Measurements from ENCODE around the gene NOL11.
"Not testable (repeated sequence)": the region's sequence is repeated elsewhere in the genome, so short reads cannot be mapped to it uniquely, and the experiment has no call there.

NOL11 gene

DNA sequence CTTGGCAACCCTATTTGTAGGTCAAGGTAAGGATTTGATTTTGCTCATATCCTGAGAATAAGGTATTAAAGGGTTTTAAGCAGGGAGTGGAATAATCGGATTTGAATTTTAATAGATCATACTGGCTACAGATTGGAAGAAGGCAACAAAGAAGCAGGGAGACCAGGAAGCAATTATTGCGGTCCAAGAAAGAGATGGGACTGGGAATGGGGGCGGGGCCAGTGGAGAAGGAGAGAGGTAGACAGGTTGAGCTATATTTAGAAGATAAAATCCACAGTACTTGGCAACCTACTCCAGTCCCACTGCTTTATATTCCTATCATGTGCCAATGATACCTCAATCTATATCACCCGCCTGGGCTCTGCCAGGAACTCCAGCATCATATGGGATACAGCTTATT lies 5.8 kb upstream of the NOL11 start:
- no peak for DNase-seq

DNA sequence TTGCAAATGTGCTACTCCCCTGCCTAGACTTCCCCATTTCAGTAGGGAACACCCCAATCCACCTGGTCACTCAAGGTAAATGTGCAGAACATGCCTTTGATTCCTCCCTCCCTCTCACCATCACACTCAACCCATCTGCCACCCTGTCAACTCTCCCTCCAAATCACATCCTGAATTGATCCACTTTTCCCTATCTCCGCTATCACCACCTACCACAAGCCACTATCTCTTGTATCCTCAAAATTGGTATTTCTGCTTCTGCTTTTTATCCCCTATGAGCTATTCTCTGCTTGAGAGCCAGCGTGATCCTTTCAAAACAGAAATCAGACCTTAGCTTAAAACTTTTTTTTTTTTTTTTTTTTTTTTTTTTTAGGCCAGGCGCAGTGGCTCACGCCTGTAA lies 5.4 kb upstream of the NOL11 start:
- DNase-seq: no peak

DNA sequence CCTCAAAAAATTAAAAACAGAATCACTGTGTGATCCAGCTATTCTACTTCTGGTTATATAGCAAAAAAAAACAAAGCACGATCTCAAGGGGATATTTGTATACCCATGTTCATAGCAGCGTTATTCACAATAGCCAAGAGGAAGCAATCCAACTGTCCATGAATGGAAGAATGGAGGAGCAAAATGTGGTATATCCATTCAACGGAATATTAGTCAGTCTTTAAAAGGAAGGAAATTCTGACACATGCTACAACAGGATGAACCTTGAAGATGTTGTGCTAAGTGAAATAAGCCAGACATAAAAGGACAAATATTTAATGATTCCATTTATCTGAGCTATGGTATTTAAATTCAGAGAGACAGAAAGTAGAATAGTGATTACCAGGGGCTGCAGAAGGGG lies 4.6 kb upstream of the NOL11 start:
- no peak for DNase-seq

DNA sequence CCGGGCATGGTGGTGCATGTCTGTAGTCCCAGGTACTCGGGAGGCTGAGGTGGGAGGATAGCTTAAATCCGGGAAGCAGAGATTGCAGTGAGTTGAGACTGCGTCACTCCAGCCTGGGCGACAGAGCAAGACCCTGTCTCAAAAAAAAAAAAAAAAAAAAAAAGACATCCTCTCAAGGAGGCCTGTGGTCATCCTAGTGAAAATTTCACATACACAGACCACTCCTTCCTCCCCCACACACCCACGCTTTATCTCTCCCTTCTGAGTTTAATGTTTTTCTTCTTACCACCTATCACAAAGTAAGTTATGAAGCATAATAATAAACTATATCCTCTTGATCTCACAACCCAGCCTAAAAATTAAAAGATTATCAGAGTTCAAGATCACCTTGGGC lies 1.3 kb upstream of the NOL11 start:
- no peak for DNase-seq

DNA sequence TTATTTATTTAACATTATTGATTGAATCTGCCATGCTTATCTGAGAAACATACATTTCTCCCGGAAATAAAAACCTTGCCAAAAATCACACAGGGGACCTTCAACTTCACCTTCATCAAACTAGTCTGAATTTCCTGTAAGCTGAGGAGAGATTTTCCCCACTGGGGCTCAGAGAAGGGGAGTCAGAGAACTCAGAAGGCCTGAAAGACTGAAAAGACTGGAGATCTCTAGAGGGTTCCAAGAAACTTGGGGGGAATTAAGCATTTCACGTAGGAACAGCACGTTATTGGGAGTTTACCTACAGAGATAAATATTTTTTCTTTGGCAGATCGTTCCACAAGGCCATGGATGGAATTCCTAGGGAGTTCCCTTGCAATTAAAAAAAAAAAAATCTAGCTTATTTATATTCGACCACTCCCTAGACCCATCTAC lies 528 bp upstream of the NOL11 start:
- no peak for DNase-seq

DNA sequence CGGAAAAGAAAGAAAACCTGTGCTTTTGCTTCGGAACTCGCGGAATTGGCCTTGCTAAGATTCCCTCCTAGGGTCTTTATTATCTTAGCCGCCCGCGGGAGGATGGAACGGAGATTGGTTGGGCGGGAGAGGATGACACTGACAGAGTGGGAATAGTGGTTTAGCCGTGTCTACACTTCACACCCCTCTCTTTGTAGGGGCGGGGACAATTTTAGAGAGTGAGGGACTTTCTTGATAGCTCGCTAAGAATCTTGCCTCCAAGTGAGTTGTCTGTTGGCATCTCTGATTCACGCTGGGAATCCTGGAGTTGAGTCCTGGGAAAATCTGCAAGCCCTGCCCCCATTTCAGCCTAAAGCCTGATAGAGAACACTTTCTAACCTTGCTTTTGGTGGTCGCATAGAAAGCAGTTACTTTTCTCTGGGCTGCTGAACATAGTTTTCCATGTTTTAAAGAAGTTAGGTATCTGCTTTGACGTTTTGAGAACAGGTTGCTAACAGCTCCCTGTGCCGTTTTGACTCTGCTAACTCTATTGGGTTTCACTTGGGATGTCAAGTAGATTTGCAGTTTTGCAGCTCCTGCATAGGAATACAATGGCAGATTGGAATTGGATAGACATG lies 697 bp downstream of the NOL11 start:
- DNase-seq: no peak

DNA sequence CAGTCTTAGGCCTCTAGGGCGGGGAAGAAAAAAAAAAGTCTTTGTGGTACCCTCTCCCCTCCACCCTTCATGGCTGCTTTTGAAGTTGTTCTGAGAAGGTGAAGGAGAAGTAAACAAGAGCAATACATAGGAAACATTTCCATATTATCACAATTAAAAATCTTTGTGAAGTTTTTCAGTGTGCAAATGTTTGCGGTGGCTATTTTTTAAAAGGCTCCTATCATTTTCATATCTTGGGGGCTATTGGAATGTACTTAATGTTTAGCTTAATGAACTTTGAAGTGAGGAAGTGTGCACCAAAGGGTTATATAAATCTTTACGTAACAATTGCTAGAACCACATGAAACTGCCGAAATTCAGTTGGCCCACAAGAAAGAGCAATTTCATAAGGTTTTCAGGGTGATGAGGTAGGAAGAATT lies 7.6 kb downstream of the NOL11 start:
- DNase-seq: no peak

DNA sequence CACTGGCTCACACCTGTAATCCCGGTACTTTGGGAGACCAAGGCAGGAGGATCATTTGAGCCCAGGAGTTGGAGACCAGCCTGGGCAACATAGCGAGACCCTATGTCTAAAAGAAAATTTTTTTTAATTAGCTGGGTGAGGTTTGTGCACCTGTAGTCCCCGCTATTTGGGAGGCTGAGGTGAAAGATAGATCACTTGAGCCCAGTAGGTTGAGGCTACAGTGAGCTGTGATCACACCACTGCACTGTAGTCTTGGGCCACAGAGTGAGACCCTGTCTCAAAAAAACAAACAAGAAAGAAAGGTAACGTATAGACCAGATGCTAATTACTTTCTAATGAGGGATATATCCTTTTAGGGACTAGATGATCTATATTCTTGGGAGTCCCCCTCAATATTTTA lies 8.1 kb downstream of the NOL11 start:
- DNase-seq: no peak

DNA sequence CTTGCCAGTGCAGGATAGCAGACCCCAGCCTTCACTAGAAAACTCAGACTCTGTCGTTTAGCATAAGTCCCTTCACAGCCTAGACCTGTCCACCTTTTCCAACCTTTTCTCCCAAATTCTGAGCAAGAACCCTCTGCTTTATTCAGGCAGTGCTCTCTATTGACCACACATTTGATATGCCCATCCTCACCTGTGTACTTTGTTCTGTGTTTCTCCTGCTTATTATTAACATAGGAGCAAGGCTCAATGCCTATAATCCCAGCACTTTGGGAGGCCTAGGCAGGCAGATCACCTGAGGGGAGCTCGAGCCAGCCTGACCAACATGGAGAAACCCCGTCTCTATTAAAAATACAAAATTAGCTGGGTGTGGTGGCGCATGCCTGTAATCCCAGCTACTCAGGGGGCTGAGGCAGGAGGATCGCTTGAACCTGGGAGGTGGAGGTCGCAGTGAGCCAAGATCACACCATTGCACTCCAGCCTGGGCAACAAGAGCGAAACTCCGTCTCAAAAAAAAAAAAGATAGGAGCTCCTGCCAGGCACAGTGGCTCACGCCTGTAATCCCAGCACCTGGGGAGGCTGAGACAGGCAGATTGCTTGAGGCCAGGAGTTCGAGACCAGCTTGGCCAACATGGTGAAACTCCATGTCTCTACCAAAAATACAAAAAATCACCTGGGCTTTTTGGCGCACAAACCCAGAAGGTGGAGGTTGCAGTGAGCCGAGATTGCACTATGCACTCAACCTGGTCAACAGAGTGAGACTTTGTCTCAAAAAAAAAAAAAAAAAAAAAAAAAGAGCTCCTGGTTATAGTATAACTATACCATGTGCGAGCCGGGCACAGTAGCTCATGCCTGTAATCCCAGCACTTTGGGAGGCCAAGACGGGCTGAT lies 9.7 kb downstream of the NOL11 start:
- not testable (repeated sequence) for DNase-seq

DNA sequence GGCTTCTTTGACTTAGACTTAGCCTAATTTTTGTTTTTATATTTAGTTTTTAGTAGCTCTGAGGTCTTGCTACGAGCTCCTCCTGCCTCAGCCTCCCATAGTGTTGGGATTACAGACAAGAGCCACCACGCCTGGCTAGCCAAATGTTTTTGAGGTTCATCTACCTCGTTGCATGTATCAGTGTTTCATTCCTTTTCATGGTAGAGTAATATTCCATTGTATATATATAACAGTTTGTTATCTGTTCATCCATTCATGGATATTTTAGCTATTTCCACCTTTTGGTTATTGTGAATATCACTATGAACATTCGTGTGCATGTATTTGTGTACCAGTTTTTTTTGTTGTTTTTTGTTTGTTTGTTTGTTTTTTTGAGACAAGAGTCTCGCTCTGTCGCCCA lies 12.2 kb downstream of the NOL11 start:
- DNase-seq: no peak

DNA sequence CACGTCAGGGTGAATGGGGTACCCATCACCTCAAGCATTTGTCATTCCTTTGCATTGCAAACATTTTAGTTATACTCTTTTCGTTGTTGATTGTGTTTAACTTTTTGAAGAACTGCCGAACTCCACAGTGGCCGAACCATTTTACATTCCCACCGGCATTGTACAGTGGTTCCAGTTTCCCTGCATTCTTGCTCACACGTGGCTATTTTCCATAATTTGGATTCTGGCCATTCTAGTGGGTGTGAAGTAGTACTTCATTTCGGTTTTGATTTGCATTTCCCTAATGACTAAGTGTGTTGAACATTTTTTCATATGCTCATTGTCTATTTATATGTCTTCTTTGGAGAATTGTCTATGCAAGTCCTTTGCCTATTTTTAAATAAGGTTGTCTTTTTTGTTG lies 13.0 kb downstream of the NOL11 start:
- no peak for DNase-seq

DNA sequence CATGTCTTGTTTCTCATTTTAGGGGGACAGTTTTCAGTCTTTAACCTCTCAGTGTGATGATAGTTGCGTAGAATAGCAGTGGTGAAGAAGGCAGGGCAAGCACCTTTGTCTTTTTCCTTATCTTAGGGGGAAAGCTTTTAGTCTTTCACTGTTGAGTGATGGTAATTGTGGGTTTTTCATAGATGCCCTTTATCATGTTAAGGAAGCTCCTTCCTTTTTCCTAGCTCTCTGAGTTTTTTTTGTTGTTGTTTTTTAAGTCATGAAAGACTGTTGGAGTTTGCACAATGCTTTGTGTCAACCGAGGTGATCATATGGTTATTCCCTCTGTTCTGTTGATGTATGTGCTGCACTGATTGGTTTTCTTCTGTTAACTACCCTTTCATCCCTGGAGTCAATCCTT lies 15.7 kb downstream of the NOL11 start:
- no peak for DNase-seq

DNA sequence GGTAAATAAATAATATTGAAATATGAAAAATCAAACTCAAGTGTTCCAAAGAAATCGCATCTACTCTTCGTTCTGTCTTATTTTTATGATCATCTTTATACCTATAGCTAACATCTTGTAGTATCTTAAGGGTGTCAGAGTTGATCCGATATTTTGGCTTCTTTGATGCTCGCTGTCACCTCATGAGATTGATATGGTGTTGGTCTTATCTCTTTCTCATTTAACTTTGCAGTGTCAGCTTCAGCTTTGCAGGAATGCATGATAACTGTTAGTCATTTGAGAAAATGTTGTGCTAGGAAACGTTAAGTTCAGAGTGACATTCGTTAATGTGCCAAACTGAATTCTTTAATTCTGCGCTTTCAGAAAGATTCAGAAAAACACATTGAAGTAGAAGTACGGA lies 19.4 kb downstream of the NOL11 start:
- no peak for DNase-seq

DNA sequence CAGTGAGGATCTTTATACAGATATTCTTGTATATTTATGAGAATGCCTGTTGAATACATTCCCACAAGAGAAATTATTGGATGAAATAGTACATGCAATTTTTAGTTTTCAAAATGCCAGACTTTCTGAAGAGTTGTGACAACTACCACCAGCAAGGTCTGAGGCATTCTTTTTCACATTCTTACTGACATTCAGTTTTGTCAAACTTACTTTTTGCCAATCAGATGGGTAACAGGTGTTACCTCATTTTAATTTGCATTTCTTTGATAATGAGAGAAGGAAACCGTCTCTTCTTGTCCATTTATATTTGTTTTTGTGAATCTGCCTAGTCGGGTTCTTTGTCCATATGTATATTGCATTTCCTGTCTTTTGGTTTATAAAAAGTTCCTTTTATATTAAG lies 24.3 kb downstream of the NOL11 start:
- DNase-seq: no peak

DNA sequence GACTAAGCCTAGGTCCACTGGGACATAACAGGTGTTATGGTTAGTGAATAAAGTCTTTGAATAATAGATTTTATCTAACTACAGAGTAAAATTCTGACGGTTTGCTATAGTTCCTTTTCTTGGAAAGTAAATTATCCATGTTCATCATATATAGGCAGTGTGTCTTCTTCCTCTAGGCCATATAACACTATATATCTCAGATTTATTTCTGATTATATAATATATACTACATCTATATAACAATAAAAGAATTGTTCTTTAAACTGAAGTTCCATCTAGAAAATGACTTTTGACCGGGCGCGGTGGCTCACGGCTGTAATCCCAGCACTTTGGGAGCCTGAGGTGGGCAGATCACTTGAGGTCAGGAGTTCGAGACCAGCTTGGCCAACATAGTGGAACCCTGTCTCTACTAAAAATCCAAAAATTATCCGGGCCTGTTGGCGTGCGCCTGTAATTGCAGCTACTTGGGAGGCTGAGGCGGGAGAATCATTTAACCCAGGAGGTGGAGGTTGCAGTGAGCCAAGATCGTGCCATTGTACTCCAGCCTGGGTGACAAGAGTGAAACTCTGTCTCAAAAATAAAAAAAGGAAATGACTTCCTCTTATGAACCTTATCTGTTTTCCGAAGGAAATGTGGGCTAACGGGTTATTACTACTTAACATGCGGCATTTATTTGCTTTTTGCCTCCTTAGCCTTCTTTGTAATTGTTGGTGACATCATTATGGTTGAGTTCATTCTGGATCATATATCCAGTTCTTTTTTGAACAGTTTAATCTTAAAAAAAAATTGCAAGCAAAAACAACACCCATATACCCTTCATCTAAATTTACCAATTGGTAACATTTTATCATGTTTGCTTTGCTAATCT lies 29.2 kb downstream of the NOL11 start:
- no peak for DNase-seq

DNA sequence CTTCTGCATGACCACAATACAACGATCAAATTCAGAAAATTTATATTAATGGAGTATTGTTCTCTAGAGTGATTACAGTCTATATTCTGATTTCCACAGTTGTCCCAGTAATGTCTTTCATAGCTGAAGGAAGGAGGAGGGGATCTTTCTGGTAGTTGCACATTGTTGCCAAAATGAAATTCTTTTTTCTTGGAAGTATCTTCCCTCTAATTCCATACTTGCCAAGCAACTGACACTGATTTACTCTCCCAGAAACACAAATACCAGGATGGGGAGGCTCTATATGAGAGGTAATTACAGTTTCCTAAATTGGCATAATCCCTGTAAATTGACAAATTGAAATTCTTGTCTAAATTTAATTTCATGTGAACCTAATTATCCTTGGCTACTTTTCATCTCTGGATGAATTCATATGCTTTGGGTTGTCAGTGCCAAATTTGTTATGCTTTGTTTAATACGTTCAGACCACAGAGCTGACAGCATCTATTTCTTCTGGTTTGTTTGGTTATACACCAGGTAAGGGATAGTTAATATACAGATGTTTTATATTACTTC lies 30.0 kb downstream of the NOL11 start:
- DNase-seq: no peak

DNA sequence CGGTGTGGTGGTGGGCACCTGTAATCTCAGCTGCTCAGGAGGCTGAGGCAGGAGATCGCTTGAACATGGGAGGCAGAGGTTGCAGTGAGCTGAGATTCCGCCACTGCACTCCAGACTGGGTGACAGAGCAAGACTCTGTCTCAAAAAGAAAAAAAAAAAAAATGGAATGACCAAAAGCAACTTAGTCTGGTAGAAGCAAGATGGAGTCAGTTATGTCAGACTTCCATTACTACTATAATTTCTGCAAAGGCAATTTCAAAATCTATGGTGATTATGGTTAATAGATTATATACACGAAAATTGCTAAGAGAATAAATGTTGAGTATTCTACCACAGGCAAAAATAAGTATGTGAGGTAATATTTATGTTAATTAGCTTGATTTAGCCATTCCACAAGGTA lies 32.3 kb downstream of the NOL11 start:
- no peak for DNase-seq

DNA sequence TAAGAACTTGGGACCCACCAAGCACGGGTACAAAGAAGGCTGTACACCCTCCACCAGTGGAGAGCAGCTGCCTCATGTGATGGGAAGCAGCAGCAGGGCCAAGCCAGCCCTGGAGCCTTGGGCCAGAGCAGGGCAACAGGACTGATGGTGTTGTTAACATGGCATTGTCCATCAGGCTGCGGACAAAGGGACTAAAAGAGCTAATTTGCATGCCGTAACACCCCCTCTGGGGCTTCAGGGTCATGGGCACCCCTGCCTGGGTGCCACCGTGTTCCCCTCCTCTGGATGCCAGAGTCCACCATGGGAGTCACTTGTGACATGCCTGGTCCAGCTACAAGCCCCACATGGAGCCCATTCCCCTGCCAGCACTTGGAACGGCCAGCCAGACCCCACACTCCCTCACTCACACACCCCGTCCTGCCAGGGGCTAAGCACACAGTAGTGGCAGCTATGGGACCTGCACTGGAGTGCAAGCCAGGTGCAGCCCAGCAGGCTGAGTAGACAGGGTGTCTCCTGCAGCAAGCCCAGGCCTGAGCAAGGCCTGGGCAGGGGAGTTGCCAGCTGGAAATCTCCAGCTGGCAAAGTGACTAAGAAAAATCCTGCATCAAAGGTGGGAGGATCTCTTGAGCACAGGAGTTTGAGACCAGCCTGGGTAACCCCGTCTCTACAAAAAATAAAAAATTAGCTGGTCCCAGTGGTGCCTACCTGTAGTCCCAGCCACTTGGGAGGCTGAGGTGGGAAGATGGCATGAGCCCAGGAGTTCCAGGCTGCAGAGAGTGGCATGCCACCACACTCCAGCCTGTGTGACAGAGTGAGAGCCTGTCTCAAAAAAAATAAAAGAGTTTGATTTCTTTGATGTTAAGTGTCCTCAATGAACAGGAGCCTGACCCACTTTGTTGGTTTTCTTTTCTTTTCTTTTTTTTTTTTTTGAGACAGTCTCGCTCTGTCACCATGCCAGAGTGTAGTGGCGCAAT lies 33.7 kb downstream of the NOL11 start:
- no peak for DNase-seq

DNA sequence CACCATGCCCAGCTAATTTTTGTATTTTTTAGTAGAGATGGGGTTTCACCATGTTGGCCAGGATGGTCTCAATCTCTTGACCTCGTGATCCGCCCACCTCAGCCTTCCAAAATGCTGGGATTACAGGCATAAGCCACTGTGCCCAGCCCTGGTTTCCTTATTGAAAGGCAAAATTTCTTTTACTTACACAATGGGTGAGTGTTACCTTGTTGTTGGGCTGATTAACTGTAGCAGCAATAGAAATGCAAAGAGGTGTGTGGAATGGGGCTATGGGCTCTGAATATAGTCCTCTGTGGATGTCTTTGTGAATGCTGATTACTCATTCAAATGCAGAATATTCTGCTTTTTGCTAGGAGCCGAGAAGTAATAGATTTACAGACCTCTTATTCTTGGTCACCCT lies 34.4 kb downstream of the NOL11 start:
- DNase-seq: not testable (repeated sequence)

DNA sequence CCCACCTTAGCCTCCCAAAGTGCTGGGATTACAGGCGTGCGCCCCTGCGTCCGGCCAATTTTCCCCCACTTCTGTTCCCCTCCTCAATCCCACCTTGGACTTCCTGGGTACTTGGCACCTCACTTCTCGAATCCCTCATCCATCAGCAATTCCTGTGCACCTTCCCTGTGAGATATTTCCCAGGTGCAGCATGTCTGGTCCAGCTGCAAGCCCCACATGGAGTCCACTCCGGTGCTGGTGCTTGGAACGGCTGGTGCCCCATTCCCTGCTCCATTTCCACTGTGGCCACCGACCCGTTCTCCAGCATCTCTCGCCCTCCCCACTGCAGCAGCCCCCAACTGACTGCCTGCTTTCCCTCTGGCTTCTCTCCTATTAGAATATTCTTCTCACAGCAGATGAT lies 35.3 kb downstream of the NOL11 start:
- no peak for DNase-seq

DNA sequence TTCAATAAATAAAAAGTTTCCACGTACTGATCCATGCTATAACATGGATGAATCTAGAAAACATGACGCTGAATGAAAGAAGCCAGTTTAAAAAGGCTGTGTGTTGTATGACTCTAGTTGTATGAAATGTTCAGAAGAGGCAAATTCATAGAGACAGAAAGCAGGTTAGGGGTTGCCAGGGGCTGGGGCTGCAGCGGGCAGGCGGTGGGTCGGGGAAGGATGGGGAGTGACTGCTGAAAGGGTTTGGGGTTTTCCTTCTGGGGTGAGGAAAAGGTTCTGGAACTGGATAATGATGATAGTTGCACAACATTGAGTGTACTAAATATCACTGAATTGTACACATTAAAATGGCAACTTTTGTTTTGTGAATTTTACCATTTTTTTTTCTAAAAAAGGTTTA lies 36.3 kb downstream of the NOL11 start:
- no peak for DNase-seq

DNA sequence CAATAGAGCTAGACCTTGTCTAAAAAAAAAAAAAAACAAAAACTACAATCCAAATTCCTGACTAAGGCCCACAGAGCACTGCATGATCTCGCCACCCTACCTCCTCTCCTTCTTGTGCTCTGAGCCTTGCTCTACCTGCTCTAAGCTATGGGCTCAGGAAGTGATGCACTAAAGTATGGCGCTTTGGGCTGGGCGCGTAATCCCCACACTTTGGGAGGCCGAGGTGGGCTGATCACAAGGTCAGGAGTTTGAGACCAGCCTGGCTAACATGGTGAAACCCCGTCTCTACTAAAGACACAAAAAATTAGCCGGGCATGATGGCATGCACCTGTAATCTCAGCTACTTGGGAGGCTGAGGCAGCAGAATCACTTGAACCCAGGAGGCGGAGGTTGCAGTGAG lies 37.0 kb downstream of the NOL11 start:
- DNase-seq: not testable (repeated sequence)

Measured in right forelimb (tissue), 1 donor.